ENCODE measurements around the gene SOCS7.

DNA sequence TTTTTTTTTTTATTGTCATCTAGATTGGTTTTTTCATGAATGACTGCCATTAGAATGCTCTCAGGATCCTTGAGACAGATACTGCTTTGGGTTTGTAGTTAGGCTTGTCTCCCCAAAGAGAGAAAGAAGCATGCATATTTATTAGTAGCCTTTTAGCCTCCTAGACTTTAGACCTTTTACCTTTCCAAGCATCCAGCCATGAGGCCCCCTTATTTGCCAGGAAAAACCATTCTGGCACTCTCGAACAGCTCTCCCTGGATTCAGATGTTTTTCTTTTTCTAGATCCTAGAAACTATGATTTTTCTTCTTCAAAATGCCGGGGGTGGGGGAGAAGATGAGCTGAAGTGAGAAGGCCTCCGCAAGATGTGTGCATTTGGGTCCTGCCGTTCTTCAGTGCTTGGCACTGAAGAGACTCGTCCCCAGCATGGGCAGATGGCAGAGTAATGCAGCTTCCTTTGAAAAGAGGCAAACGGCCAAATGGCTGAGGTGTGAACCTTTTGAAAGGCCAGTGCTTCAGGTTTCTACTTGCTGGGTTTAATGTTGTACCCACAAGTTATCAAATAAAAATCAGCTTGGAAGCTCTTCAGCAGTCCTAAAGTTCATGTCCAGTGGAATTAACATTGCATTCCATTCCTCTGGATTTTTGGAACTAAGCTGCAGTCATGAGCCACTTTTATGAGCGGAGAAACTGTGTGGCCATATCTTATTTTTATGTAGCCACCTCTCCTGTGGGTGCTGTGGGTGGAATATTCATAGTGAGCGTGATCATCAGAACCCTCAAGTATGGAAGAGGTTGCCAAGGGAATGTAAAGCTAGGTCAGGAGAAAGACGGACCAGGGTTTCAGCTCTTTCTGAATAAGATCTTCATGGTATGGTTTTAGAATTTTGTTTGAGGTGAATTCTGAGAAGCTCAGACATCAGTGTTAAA, 7.2 kb downstream of the SOCS7 start:
- TF ChIP-seq CTCF (IDR thresholded peaks at IDR 0.05): no peak
- TF ChIP-seq EZH2 (IDR thresholded peaks at IDR 0.05; ENCODE audit: borderline replicate concordance, insufficient read depth, low read depth, low read length, poor library complexity, severe bottlenecking): no peak
